ENCODE results near the gene BSN.
A peak's percentile ranks its signal among the peaks of the same experiment; 100 is the strongest.
"Not testable (repeated sequence)": the region's sequence is repeated elsewhere in the genome, so short reads cannot be mapped to it uniquely, and the experiment has no call there.

BSN gene

DNA sequence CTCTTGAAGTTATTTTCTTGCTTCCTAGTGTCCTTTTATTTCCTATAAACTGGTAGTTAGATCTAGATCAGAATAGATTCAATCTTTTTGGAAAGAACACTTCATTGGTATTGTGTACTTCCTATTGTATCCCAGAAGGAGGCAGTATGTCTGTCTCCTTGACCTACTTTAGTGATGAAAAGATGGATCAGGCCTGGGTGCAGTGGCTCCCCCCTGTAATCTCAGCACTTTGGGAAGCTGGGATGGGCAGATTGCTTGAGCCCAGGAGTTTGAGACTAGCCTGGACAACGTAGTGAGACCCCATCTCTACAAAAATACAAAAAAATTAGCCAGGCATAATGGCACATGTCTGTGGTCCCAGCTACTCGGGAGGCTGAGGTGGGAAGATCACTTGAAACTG is 12.0 kb downstream of the BSN start:
- no peak overlapping the region for H3K27ac ChIP-seq (ENCODE audit: low read depth, low read length)
- H3K4me1 ChIP-seq (ENCODE audit: control insufficient read depth, insufficient read depth, low read length): peaks cover 13% of the 10 kb centered on the region
- no peak overlapping the region for H3K9ac ChIP-seq (ENCODE audit: low read depth, low read length)
- no peaks in the 10 kb centered on the region for H3K27me3 ChIP-seq (ENCODE audit: control insufficient read depth, insufficient read depth, low read length)
- no peaks in the 10 kb centered on the region for H3K9me3 ChIP-seq (ENCODE audit: control insufficient read depth, insufficient read depth, low read length)
- H3K36me3 ChIP-seq (ENCODE audit: control insufficient read depth, insufficient read depth, low read length): no peaks in the 10 kb centered on the region
- no peak overlapping the region for H3K4me3 ChIP-seq (ENCODE audit: low read depth, low read length)

DNA sequence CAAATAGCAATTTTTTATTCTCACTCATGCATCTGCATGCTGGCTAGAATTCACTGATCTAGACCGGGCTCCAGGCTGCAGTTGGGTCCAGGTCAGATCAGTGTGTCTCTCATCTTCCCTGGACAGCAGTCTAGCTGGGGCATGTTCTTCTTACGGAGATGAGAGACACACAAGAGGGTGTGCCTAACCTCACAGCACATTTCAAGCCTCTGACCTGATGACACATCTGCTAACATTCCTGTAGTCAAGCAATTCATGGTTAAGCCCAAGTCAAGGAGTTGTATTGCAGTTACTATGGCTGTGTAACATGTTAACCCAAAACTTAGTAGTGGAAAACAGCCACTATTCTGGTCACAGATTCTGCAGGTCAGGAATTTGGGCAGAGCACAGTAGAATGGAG is 13.1 kb downstream of the BSN start:
- peaks cover 13% of the 10 kb centered on the region for H3K4me1 ChIP-seq (ENCODE audit: control insufficient read depth, insufficient read depth, low read length)
- no peaks in the 10 kb centered on the region for H3K27me3 ChIP-seq (ENCODE audit: control insufficient read depth, insufficient read depth, low read length)
- H3K36me3 ChIP-seq (ENCODE audit: control insufficient read depth, insufficient read depth, low read length): no peaks in the 10 kb centered on the region
- H3K27ac ChIP-seq (ENCODE audit: low read depth, low read length): no peak overlapping the region
- H3K4me3 ChIP-seq (ENCODE audit: low read depth, low read length): no peak overlapping the region
- H3K9me3 ChIP-seq (ENCODE audit: control insufficient read depth, insufficient read depth, low read length): no peaks in the 10 kb centered on the region
- no peak overlapping the region for H3K9ac ChIP-seq (ENCODE audit: low read depth, low read length)

DNA sequence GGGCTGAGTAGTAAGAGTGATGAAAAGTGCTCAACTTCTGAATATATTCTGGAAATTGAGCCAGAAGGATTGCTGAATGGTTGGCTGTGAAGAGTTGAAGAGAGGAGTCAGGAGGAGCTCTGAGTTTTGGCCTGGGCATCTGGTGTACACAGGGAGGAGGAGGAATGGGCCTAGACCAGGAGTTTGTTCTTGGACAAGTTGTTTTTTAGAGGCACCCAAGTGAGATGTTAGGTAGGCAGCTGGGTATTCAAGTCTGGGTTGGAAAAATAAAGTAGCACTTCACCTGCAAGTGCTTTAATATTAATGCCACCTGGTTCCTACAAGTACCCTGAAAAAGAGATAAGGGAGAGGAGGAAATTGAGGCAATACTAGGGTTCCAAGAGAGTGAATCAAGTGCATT is 14.7 kb downstream of the BSN start:
- Histone ChIP-seq H3K27ac (ENCODE audit: low read depth, low read length) (no peak overlapping the region), H3K9me3 (ENCODE audit: control insufficient read depth, insufficient read depth, low read length) (no peaks in the 10 kb centered on the region), H3K9ac (ENCODE audit: low read depth, low read length) (no peak overlapping the region), H3K36me3 (ENCODE audit: control insufficient read depth, insufficient read depth, low read length) (no peaks in the 10 kb centered on the region), H3K27me3 (ENCODE audit: control insufficient read depth, insufficient read depth, low read length) (no peaks in the 10 kb centered on the region), H3K4me1 (ENCODE audit: control insufficient read depth, insufficient read depth, low read length) (peaks cover 13% of the 10 kb centered on the region), H3K4me3 (ENCODE audit: low read depth, low read length) (no peak overlapping the region)

DNA sequence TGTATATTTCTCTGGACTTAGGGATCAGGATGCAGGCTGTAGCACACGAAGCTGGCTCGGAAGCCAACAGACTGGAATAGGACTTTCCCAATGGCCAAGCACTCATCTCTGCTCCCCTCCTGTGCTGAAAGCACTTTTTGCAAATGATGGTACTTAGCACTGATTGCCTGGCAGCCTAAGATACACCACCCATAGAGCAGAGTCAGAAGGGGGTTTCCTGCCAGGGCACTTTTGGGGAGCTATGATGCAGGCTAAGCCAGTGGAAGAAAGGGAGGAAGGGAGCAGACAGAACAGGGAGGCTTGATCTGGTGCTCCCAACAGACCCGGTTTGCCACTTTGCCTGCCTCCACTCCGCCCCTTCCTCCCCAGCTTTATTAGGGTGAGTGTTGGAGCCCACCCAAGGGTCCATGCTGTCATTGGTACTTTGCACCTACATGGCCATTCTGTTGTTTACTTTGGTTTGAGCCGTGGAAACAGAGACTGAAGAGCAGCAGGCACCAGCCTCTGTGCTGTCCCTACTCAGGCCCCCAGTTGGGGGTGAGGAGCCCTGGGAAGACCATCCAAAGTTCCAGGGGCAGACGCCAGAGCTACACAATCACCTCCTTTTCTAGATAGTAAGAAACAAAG is 15.9 kb downstream of the BSN start:
- H3K27ac ChIP-seq (ENCODE audit: low read depth, low read length): peak overlapping the region; percentile 4
- H3K36me3 ChIP-seq (ENCODE audit: control insufficient read depth, insufficient read depth, low read length): no peaks in the 10 kb centered on the region
- H3K9ac ChIP-seq (ENCODE audit: low read depth, low read length): no peak overlapping the region
- no peaks in the 10 kb centered on the region for H3K9me3 ChIP-seq (ENCODE audit: control insufficient read depth, insufficient read depth, low read length)
- no peaks in the 10 kb centered on the region for H3K27me3 ChIP-seq (ENCODE audit: control insufficient read depth, insufficient read depth, low read length)
- H3K4me1 ChIP-seq (ENCODE audit: control insufficient read depth, insufficient read depth, low read length): peaks cover 13% of the 10 kb centered on the region
- H3K4me3 ChIP-seq (ENCODE audit: low read depth, low read length): no peak overlapping the region

DNA sequence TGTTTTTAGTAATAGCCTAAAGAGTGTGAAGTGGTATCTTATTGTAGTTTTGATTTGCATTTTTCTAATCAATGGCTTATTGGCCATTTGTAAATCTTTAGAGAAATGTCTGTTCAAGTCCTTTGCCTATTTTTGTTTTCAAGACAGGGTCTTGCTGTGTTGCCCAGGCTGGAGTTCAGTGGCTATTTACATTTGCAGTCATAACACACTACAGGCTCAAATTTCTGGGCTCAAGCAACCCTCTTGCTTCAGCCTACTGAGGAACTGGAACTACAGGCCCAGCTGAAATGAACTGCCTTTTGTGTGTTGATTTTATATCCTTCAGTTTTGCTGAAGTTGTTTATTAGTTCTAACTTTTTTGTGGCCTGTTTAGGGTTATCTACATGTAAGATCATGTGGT is 27.9 kb downstream of the BSN start:
- Histone ChIP-seq H3K4me1 (ENCODE audit: control insufficient read depth, insufficient read depth, low read length) (0 out of 2 replicates have a peak, but pooled peaks cover 3% of the 10 kb centered on the region), H3K4me3 (ENCODE audit: low read depth, low read length) (no peak overlapping the region), H3K9ac (ENCODE audit: low read depth, low read length) (no peak overlapping the region), H3K27ac (ENCODE audit: low read depth, low read length) (no peak overlapping the region), H3K36me3 (ENCODE audit: control insufficient read depth, insufficient read depth, low read length) (no peaks in the 10 kb centered on the region), H3K27me3 (ENCODE audit: control insufficient read depth, insufficient read depth, low read length) (no peaks in the 10 kb centered on the region), H3K9me3 (ENCODE audit: control insufficient read depth, insufficient read depth, low read length) (no peaks in the 10 kb centered on the region)

DNA sequence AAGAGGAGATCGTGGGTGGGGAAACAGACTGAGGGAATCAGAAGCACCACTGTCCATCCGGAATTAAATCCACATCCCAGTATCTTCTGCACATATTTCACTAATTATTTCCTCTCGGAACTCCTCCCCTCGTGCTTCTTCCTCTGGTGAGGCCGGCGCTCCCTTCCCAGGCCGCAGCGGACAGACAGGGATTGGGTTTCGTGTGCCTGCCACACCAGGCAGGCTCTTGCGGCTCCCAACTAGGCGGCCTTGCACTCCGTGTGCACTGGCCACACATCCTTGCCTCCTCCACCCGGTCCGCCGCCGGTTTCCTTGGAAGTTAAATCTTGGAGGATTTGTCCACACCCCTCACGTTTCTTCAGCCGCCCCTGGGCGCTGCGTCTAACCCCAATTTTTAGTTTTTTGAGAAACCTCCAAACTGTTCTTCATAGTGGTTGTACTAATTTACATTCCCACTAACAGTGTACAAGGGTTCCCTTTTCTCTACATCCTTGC is 31.0 kb downstream of the BSN start:
- not testable (repeated sequence) for H3K27ac ChIP-seq (ENCODE audit: low read depth, low read length); H3K27me3 ChIP-seq (ENCODE audit: control insufficient read depth, insufficient read depth, low read length); H3K36me3 ChIP-seq (ENCODE audit: control insufficient read depth, insufficient read depth, low read length); H3K4me3 ChIP-seq (ENCODE audit: low read depth, low read length); H3K9me3 ChIP-seq (ENCODE audit: control insufficient read depth, insufficient read depth, low read length); H3K4me1 ChIP-seq (ENCODE audit: control insufficient read depth, insufficient read depth, low read length); H3K9ac ChIP-seq (ENCODE audit: low read depth, low read length)

DNA sequence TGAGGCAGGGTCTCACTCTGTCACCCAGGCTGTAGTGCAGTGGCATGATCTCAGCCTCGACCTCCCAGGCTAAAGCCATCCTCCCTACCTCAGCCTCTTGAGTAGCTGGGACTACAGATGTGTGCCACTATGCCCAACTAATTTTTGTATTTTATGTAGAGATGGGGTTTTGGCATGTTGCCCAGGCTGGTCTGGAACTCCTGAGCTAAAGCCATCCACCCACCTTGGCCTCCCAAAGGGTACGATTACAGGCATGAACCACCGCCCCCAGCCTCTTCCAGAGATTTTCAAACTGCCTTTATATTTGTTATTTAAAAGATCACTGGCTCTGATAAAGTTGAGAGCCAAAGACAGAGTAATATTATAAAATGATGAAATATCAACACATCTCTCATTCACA is 37.3 kb downstream of the BSN start:
- Histone ChIP-seq H3K27ac (ENCODE audit: low read depth, low read length) (no peak overlapping the region), H3K4me1 (ENCODE audit: control insufficient read depth, insufficient read depth, low read length) (no peaks in the 10 kb centered on the region), H3K36me3 (ENCODE audit: control insufficient read depth, insufficient read depth, low read length) (no peaks in the 10 kb centered on the region), H3K27me3 (ENCODE audit: control insufficient read depth, insufficient read depth, low read length) (no peaks in the 10 kb centered on the region), H3K9me3 (ENCODE audit: control insufficient read depth, insufficient read depth, low read length) (no peaks in the 10 kb centered on the region), H3K4me3 (ENCODE audit: low read depth, low read length) (no peak overlapping the region), H3K9ac (ENCODE audit: low read depth, low read length) (no peak overlapping the region)

DNA sequence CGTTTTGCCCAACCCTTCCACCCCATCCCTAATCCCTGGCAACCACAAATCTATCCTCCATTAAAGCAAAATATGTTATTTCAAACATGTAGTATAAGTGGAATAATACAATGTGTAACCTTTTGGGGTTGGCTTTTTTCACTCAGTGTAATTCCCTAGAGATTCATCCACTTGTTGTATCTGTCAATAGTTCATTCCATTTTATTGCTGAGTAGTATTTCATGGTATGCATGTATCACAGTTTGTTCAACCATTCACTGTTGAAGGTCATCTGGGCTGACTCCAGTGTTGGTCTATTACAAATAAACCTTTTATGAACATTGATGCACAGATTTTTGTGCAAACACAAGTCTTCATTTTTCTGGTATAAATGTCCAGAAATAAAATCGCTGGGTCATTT is 38.8 kb downstream of the BSN start:
- Histone ChIP-seq H3K4me3 (ENCODE audit: low read depth, low read length) (no peak overlapping the region), H3K27me3 (ENCODE audit: control insufficient read depth, insufficient read depth, low read length) (no peaks in the 10 kb centered on the region), H3K4me1 (ENCODE audit: control insufficient read depth, insufficient read depth, low read length) (no peaks in the 10 kb centered on the region), H3K9ac (ENCODE audit: low read depth, low read length) (no peak overlapping the region), H3K9me3 (ENCODE audit: control insufficient read depth, insufficient read depth, low read length) (no peaks in the 10 kb centered on the region), H3K27ac (ENCODE audit: low read depth, low read length) (no peak overlapping the region), H3K36me3 (ENCODE audit: control insufficient read depth, insufficient read depth, low read length) (no peaks in the 10 kb centered on the region)

DNA sequence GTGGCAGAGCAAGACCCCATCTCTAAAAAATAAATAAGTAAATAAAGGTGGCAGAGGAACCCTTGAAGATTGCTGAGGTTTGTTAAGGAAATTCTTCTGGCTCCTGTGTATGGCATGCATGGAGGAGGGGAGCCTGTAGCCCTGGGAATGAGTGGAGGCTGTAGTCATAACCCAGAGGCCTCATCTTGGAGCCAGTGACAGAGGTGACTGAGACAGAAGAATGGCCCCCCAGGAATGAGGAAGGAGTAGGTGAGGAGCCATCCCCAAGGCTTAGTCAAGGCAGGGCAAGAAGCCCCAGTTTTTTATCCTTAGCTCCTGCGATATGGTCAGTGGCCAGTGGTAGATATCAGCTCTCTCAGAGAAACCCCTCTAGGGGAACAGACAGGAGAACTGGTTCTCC is 46.5 kb downstream of the BSN start:
- H3K27ac ChIP-seq (ENCODE audit: low read depth, low read length): no peak overlapping the region
- no peaks in the 10 kb centered on the region for H3K36me3 ChIP-seq (ENCODE audit: control insufficient read depth, insufficient read depth, low read length)
- no peaks in the 10 kb centered on the region for H3K27me3 ChIP-seq (ENCODE audit: control insufficient read depth, insufficient read depth, low read length)
- H3K9me3 ChIP-seq (ENCODE audit: control insufficient read depth, insufficient read depth, low read length): no peaks in the 10 kb centered on the region
- H3K4me3 ChIP-seq (ENCODE audit: low read depth, low read length): no peak overlapping the region
- H3K9ac ChIP-seq (ENCODE audit: low read depth, low read length): no peak overlapping the region
- H3K4me1 ChIP-seq (ENCODE audit: control insufficient read depth, insufficient read depth, low read length): no peaks in the 10 kb centered on the region

DNA sequence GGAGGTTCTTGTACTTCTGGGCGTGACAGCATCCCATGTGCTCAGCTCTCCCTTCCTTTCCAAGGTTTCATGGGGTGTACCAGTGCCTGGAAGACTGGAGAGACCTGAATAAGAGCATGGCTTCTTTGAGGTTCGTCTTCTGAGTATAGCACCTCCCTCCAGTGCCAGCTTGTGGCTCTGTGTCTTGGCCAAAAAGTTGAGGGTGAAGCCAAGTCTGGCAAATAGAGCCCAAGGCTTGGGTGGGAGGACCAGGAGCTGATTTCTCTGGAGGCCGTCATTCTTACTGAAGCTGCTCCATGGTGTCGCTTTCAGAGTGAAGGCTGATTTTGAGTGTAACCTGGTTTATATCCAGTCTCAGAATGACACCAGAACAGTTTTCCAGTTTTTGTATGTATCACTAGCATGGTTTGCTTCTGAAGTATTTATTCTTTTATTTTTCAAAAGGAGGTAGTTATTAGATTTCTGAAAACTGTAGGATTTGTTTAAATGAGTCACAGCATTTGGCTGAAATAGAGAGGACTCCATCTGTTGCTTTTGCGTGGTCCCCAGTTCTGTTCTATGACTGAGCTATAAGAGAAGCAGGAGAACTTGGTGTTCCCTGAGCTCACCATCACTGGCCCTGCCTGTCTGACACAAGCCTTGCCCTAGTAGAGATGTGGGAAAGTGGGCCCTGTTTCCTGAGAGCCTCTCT is 47.2 kb downstream of the BSN start:
- Histone ChIP-seq H3K4me3 (ENCODE audit: low read depth, low read length) (no peak overlapping the region), H3K9me3 (ENCODE audit: control insufficient read depth, insufficient read depth, low read length) (no peaks in the 10 kb centered on the region), H3K27ac (ENCODE audit: low read depth, low read length) (no peak overlapping the region), H3K4me1 (ENCODE audit: control insufficient read depth, insufficient read depth, low read length) (no peaks in the 10 kb centered on the region), H3K9ac (ENCODE audit: low read depth, low read length) (no peak overlapping the region), H3K27me3 (ENCODE audit: control insufficient read depth, insufficient read depth, low read length) (no peaks in the 10 kb centered on the region), H3K36me3 (ENCODE audit: control insufficient read depth, insufficient read depth, low read length) (no peaks in the 10 kb centered on the region)

DNA sequence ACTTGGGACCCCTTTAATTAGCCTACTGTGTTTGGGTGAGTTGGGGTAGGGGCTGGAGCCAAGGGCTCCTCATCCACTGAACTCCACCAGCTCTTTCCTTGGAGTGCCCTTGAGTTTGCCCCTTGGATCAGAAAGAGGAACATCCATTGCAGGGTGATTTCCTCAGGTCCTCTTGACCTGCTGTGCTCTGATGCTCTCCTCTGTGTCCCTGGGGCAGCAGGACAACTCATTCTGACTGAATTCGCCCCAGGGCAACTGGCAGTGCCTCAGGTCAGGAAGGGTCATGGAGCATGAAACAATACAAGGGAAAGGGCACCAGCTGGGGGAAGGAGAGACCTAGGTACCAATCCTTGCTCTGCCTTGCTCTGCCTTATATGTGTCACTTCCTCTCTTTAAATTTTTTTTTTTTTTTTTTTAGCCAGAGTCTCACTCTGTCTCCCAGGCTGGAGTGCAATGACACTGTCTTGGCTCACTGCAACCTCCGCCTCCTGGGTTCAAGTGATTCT is 47.8 kb downstream of the BSN start:
- H3K9me3 ChIP-seq (ENCODE audit: control insufficient read depth, insufficient read depth, low read length): no peaks in the 10 kb centered on the region
- no peak overlapping the region for H3K4me3 ChIP-seq (ENCODE audit: low read depth, low read length)
- H3K27me3 ChIP-seq (ENCODE audit: control insufficient read depth, insufficient read depth, low read length): no peaks in the 10 kb centered on the region
- no peak overlapping the region for H3K9ac ChIP-seq (ENCODE audit: low read depth, low read length)
- no peak overlapping the region for H3K27ac ChIP-seq (ENCODE audit: low read depth, low read length)
- no peaks in the 10 kb centered on the region for H3K36me3 ChIP-seq (ENCODE audit: control insufficient read depth, insufficient read depth, low read length)
- no peaks in the 10 kb centered on the region for H3K4me1 ChIP-seq (ENCODE audit: control insufficient read depth, insufficient read depth, low read length)

Measured in HUES48 (cell line).